DMS153 treated with DMSO at 0.1 percent for 48 hours (cell line): ENCODE results near the gene FCRL4.
A peak's percentile ranks its signal among the peaks of the same experiment; 100 is the strongest.

ENCODE experiments used
- DNase-seq: peaks from one replicate; lab custom pipeline; 2025; ENCODE audit not compliant: unreplicated experiment; lab: John Stamatoyannopoulos, UW

Gene FCRL4

GRCh38 chr1:157597959-157598667, at the start of gene FCRL4:
TSS of gene FCRL4 (minus strand) at chr1:157598085. CDS start at chr1:157597944, 141 bp downstream.
- no peak for DNase-seq

DNA sequence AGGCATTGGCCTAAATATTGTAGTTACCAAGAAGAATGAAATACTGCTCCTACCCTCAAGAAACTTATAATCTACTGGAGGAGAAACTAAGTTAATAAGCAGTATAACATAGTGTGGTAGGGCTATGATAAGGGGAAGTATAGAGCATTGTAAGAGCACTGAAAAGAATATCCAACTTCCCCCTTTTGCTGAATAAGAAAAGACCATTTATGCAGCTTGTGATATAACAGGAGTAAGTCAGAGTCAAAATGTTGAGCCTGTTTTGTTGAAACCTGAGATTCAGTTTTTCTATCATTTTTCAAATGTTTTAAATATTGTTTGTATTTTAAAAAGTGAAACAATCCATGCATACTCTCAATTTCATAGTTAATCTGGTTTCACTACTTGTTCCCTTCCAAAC, 48.3 kb upstream of the FCRL4 start:
- no peak for DNase-seq

GRCh38 chr1:157641177-157641576, 43.3 kb upstream of the FCRL4 start:
- DNase-seq = no peak

DNA sequence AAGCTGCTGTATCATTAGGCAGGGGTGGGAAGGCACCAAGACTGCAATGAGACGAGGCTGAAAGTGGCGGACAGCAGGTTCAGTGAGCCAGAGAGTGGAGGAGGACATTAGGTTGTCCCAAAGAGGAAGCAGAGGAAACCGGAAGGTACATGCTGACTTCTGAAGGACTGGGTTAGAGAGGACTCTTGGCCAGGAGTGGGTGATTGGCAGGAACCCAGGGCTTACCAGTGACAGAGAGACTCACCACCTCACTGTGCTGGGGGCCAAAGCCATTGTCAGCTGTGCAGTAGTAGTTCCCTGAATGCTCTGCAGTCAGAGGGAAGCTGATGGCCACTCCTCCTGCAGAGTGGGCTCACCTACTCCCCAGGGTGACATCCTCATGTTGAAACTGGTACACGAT, 41.9 kb upstream of the FCRL4 start:
- DNase-seq = no peak

GRCh38 chr1:157628773-157629172, 30.9 kb upstream of the FCRL4 start:
- DNase-seq = no peak

DNA sequence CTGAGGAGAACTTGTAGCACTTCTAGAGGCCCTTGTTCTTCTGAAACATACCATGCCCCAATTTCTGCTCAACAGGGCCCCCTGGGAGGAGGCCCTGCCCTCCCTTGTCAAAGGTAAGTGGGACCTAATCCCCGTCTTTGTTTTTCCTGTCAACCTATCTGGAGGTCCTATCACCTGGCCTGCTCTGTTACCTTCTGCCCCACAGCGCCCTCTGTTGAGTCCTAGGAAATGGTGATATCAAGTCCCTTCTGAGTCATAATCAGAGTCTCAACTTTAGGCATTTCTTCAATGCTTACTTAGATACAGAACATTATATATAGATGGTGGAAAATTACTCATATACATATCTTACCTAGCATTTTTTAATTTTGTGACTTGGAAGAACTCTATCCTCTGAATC, 28.2 kb upstream of the FCRL4 start:
- peak; percentile 4 for DNase-seq

- no peak for DNase-seq
These were observed 26.6 kb upstream of the FCRL4 start for GRCh38 chr1:157624471-157624870.

GRCh38 chr1:157622471-157622870, 24.6 kb upstream of the FCRL4 start:
- DNase-seq = no peak

DNA sequence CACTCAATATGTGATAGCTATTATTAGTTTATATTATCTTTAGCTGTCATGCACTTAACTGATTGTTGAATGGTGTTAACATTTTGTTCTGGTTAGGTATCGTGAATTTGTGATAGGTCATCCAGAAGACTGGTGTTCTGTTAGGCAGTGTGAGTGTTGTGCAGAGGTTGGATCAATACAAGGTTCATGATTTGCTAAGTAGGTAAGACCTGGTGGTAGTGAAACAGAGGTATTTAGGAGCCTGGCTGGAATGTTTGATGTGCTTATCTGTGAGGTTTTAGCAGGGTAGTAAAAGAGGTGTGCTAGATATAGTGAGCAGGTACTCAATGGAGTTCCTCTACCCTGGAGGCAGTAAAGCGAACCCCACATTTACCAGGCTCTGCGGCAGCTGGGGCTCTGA, 20.3 kb upstream of the FCRL4 start:
- no peak for DNase-seq

DNA sequence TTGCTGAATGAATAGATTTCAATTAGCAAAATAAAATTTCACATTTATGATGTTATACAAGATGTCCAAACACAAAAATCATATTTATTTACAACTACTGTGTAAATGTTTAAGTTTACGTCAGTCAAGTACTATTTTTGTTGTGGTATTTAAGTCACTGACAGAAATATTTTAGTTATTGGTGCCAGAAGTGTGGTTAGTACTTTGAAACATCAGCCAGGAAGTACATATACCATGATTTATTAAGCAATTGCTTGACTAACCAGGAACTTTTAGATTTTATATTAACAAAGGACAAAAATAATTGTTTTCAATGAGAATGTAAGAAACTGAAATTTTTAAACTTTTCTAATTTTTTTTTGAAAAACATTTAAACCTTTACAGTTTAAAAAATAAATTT, 2.4 kb upstream of the FCRL4 start:
- no peak for DNase-seq

DNA sequence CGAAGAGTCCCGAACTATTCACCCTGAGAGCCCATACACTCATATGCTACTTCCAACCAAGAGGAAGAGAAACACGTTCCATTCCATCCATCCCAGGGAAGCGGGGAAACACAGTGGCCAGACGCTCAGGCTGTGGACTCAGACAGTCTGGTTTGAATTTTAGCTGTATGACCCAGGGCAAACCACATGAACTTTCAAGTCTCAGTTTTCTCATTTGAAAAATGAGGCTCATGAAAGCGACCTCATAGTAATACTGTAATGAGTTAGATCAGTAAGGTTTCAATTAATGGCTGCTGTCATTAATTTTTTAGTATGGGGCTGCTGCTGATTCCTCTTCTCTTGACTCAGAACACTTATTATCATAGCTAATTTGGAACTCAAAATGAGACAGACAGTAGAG, 1.5 kb downstream of the FCRL4 start:
- DNase-seq = no peak

DNA sequence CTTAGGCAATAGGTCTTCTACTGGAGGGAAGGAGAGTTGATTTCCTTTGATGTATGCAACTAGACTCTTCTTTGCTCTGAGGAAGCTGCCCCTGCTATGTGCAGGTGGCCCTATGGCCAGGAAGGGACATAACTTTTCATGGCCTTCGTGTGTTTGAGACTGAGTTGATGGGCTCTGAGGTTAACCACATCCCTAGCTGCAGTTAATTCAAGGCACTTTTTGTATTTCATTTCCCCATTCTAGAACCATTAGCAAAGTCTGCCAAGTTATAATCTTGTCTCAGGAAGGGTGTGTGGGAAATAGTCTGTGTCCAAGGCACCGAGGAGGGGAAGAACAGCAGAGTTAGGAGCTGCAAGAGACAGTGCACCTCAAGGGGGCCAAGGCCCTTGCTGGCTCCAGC, 2.5 kb downstream of the FCRL4 start:
- DNase-seq = no peak

DNA sequence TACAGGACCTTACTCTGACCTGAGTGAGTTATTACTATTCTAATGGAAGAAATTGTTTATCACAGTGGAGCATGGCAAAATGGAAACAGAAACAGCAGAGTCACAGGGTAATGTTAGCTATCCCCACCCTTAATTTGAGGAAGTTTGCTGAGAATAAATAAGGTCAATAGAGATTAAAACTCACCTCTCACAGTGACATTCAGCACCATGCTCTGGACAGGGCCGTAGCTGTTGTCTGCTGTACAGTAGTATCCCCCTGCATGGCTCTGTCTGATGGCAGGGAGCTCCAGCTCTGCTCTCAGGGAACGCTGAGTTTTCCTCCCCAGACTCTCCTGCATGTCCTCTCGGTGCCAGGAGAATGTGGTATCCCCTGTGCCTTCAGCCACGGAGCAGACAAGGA, 11.9 kb downstream of the FCRL4 start:
- DNase-seq = no peak

GRCh38 chr1:157584503-157584902, 13.4 kb downstream of the FCRL4 start:
- no peak for DNase-seq

DNA sequence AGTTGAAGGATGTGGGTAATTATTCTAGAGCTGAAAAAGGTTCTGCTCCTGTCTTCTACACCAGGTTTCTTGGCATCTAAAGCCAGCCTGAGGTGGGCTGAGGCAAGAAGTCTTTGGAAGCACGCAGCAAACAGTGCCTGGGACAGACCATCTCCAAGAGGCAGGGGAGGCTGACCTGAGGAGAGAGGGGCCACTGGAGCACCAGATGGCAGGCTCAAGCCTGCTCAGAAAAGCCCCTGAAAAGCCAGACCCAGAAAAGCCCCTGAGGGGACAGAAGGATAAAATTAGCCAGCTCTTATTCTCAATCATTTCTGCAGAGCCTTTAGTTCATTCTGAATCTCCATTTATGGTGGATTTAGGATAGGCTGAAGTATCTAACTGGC, 17.1 kb downstream of the FCRL4 start:
- DNase-seq = no peak

GRCh38 chr1:157580179-157580827, 17.6 kb downstream of the FCRL4 start:
- DNase-seq = peak; percentile 84

GRCh38 chr1:157577420-157577819, 20.5 kb downstream of the FCRL4 start:
- no peak for DNase-seq

DNA sequence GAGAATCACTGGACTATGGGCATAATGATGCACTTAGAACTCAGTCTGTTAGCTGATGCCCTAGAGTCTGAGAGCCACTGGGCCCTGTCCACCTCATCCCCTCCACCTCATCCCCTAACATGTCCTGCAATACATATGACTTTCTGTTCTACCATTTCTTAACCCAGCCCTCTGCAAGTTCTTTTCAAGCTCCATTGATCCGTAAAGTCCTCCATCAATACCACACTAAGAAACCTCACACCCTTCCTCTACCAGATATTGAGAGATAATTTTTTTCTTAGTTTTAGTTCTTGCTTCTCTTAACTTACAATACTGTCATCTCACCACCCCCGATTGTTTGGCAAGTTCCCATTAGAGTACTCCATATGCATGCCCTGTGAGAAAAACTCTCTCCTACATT, 22.1 kb downstream of the FCRL4 start:
- DNase-seq = no peak

DNA sequence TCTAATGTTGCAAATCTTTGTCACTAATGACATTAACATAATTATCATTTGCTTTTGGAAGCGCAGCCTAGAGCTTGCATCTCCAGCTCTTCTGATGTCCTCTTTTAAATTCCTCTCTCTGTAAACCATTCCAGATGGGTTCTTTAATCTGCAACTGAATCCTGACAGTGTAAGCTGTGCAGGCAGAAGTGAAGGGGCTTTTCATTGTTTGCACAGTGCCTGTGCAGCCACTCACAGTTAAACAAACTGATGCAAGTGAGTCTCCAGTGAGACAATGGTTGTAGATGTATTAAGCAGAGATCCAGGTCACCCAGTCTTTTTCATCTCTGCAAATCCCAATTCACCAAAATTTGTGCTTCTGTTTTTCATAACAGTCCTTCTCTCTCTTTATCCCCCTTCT, 23.0 kb downstream of the FCRL4 start:
- no peak for DNase-seq

DNA sequence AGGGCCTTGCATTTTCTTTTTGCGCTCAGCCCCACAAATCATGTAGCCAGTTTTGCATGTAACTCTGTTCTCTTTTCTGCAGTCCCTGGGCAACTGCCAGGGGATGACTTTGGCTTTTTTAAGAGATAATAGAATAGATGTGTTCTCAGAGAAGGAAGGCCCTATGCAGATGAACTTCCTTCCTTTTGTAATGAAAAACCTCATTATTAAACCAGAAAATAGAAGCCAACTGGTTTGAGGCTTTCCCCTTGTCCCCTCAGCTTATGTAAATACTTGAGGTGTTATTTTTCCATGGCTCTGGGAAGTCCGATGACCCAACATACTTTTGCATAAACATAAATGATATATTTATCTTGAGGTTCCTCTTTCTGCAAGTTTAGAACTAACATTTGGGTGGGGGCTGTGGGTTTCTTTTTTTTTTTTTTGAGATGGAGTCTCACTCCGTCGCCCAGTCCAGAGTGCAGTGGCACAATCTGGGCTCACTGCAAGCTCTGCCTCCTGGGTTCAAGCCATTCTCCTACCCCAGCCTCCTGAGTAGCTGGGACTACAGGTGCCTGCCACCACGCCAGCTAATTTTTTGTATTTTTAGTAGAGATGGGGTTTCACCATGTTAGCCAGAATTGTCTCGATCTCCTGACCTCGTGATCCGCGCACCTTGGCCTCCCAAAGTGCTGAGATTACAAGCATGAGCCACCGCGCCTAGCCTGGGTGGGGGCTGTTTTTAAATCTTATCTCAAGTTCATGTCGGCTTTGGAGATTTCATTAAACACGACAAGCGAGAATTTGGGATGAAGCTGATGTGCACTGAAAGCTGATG, 31.2 kb downstream of the FCRL4 start:
- DNase-seq = no peak

GRCh38 chr1:157562515-157562914, 35.4 kb downstream of the FCRL4 start:
- DNase-seq = no peak

- no peak for DNase-seq
These were observed 39.8 kb downstream of the FCRL4 start for GRCh38 chr1:157558119-157558518.
